K562 (cell line): Measurements from ENCODE around the gene PRDM15. TPM values are rescaled to one million over a fixed set of nuclear protein-coding genes. Genes with fewer than 3 reads are reported as not detected.
A peak's percentile ranks its signal among the peaks of the same experiment; 100 is the strongest.

Source experiments
- ARID3B ChIP-seq: fragments of 250-450 bp; sonication (Bioruptor Pico); IDR thresholded peaks from 2 replicates; pipeline ENCODE4 v1.4.0; 2020; ENCODE audit warnings: borderline replicate concordance
- CBFA2T3 ChIP-seq: fragments of 450-650 bp; IDR thresholded peaks from 2 replicates; pipeline ENCODE4 v1.6.1; 2017
- CBX8 ChIP-seq: fragments of 200-600 bp; sonication (generic); IDR thresholded peaks from 2 replicates; pipeline ENCODE4 v1.6.1; 2012; ENCODE audit warnings: borderline replicate concordance, mixed run types, low read depth, mild to moderate bottlenecking, moderate library complexity, mixed read lengths, low read length, control low read depth, inconsistent platforms; ENCODE audit not compliant: poor library complexity, severe bottlenecking; ENCODE audit errors: extremely low read depth
- CSDE1 ChIP-seq, 2 experiments: fragments of 450-650 bp; IDR thresholded peaks; 2 replicates each; pipeline ENCODE4 v1.6.1; 2016; ENCODE audit warnings: mild to moderate bottlenecking in 1 of 2
- DPF2 ChIP-seq: fragments of 450-650 bp; IDR thresholded peaks from 2 replicates; pipeline ENCODE4 v1.6.1; 2016
- EGR1 ChIP-seq: fragments of 450-650 bp; conservative IDR thresholded peaks from 2 replicates; pipeline ENCODE4 v1.6.1; 2017; ENCODE audit warnings: mild to moderate bottlenecking
- EP400 ChIP-seq: fragments of 450-650 bp; IDR thresholded peaks from 2 replicates; pipeline ENCODE4 v1.6.1; 2017; ENCODE audit warnings: antibody characterized with exemption, mild to moderate bottlenecking, moderate library complexity
- GABPA ChIP-seq: fragments of 200-800 bp; sonication (Bioruptor generic); conservative IDR thresholded peaks from 2 replicates; pipeline ENCODE4 v1.6.1; 2016; ENCODE audit warnings: low read depth, missing genetic modification characterization, missing compliant biosample characterization
- ID3 ChIP-seq, 2 experiments: fragments of 250-450 bp in 1 of 2; fragments of 450-650 bp in 1 of 2; sonication (Bioruptor Pico) in 1 of 2; IDR thresholded peaks; 2 replicates each; pipeline versions ENCODE4 v1.6.1 to v1.8.0; 2016 to 2021; ENCODE audit warnings: mild to moderate bottlenecking in 2 of 2, moderate library complexity in 2 of 2, missing compliant biosample characterization in 1 of 2, missing genetic modification characterization in 1 of 2
- KAT8 ChIP-seq: fragments of 450-650 bp; IDR thresholded peaks from 2 replicates; pipeline ENCODE4 v1.6.1; 2016; ENCODE audit warnings: low read depth, mild to moderate bottlenecking
- MAFF ChIP-seq: IDR thresholded peaks from 2 replicates; pipeline ENCODE4 v1.6.1; 2012; ENCODE audit warnings: low read length, improper control_type of control experiment
- MAZ ChIP-seq, 2 experiments: fragments of 450-650 bp in 1 of 2; sonication (generic) in 1 of 2; formaldehyde crosslinking; IDR thresholded peaks in 1 of 2; conservative IDR thresholded peaks in 1 of 2; 2 replicates each; pipeline versions ENCODE4 v1.4.0 to v1.5.0; 2020; ENCODE audit warnings: mild to moderate bottlenecking in 1 of 2, missing genetic modification reagents in 1 of 2
- PHB2 ChIP-seq: fragments of 450-650 bp; IDR thresholded peaks from 2 replicates; pipeline ENCODE4 v1.6.1; 2017; ENCODE audit warnings: low read depth
- PHF21A ChIP-seq: fragments of 450-650 bp; IDR thresholded peaks from 2 replicates; pipeline ENCODE4 v1.6.1; 2017; ENCODE audit warnings: low read depth, borderline replicate concordance
- POLR2B ChIP-seq: fragments of 450-650 bp; IDR thresholded peaks from 2 replicates; pipeline ENCODE4 v1.6.1; 2018; ENCODE audit warnings: low read depth; ENCODE audit not compliant: partially characterized antibody
- RREB1 ChIP-seq: fragments of 250-450 bp; sonication (Bioruptor Pico); IDR thresholded peaks from 2 replicates; pipeline ENCODE4 v1.4.0; 2020
- SP1 ChIP-seq: sonication (generic); formaldehyde crosslinking; IDR thresholded peaks from 2 replicates; pipeline ENCODE4 v1.8.1; 2022; ENCODE audit warnings: mild to moderate bottlenecking, missing genetic modification reagents
- TBP ChIP-seq: optimal IDR thresholded peaks from 2 replicates; pipeline ENCODE3; 2011; ENCODE audit warnings: low read depth, low read length, improper control_type of control experiment
- ZFP91 ChIP-seq: sonication (generic); formaldehyde crosslinking; IDR thresholded peaks from 2 replicates; pipeline ENCODE4 v1.8.0; 2022; ENCODE audit warnings: mild to moderate bottlenecking, missing genetic modification reagents
- ZNF436 ChIP-seq: fragments of 250-450, 450-650 bp; sonication (Bioruptor Pico); formaldehyde crosslinking; IDR thresholded peaks from 2 replicates; pipeline ENCODE4 v1.7.0; 2020; ENCODE audit warnings: mild to moderate bottlenecking
- polyA plus RNA-seq, 8 experiments: library from polyadenylated mRNA; depleted of rRNA in 4 of 8; stranded (reverse) in 5 of 8; unstranded in 3 of 8; fragments of >200 nt; fragmentation: Nextera tagmentation in 2 of 8; fragmentation: Illumina TruSeq in 1 of 8; extraction: Ambion mirVana in 2 of 8; extraction: Trizol in 1 of 8; gene quantifications; 2 replicates each; pipeline versions ENCODE4 v1.2.1 to v1.2.3, GENCODE V29; 2011 to 2014; ENCODE audit warnings: inconsistent platforms in 1 of 8, missing spikeins in 1 of 8
- total RNA-seq, 7 experiments: library from RNA; depleted of rRNA in 6 of 7; stranded (reverse); fragments of >200 nt in 6 of 7; fragmentation: Illumina TruSeq in 2 of 7; extraction: Trizol in 2 of 7; gene quantifications; 2 replicates each; pipeline versions ENCODE4 v1.2.1 to v1.2.3, GENCODE V29; 2011 to 2021; ENCODE audit warnings: low replicate concordance in 1 of 7

Gene PRDM15
- total and polyA plus RNA-seq, 9 of the 15 experiments (the other 6 are each of a cell fraction or from before 2014, with no cell fraction given): 0.93 to 9.2 (median 6.2) TPM

GRCh38 chr21:41835711-41836154 lies 43.4 kb downstream of the PRDM15 start (continued):
- TF ChIP-seq CBX8 (no peak), PHB2 (no peak), TBP (no peak), DPF2 (peak; percentile 34; the same call in 1 of the 2 replicates), RREB1 (CRISPR knock-in tag) (no peak), ARID3B (CRISPR knock-in tag) (no peak), ID3 (CRISPR knock-in tag; IDR thresholded peaks at IDR 0.05) (no peak), ID3 (tag; IDR thresholded peaks at IDR 0.05) (no peak), PHF21A (no peak), MAFF (no peak), ZFP91 (CRISPR knock-in tag) (no peak), POLR2B (peak; percentile 32), EP400 (0 out of 2 replicates have a peak, but pooled peaks have one; percentile 37), MAZ (CRISPR knock-in tag; conservative IDR thresholded peaks at IDR 0.05 in 1 of 2, IDR thresholded peaks at IDR 0.05 in 1 of 2) (peak in 1 of 2 experiments; percentile 53; a peak in 1 of 4 replicates), GABPA (tag) (no peak), KAT8 (no peak), SP1 (CRISPR knock-in tag) (no peak), ZNF436 (CRISPR knock-in tag) (no peak), EGR1 (peak; percentile 39), CBFA2T3 (no peak), CSDE1 (IDR thresholded peaks at IDR 0.05) (no peak)
